PFSK-1 (cell line): ENCODE measurements around the gene AFF2.

Source experiments
- REST ChIP-seq, 2 experiments: IDR thresholded peaks; 2 replicates each; pipeline versions ENCODE4 v1.6.1 to v1.8.0; 2011 to 2012; ENCODE audit warnings: low read depth in 2 of 2, low read length in 2 of 2, control low read depth in 1 of 2, inconsistent platforms in 1 of 2, mild to moderate bottlenecking in 1 of 2, moderate library complexity in 1 of 2; ENCODE audit not compliant: insufficient read depth in 1 of 2
- TAF1 ChIP-seq: IDR thresholded peaks from 2 replicates; pipeline ENCODE4 v1.6.1; 2012; ENCODE audit warnings: low read length, control low read depth, borderline replicate concordance; ENCODE audit not compliant: insufficient read depth

- TF ChIP-seq REST (IDR thresholded peaks at IDR 0.05; ENCODE audit: insufficient read depth in 1 of 2, low read depth in 2 of 2, low read length in 2 of 2) = no peak
- no peak for TF ChIP-seq TAF1
Observed at GRCh38 chrX:148577741-148578140, 77.3 kb downstream of the AFF2 start.
